HepG2 (cell line): ENCODE results near the gene EIF1. TPM values are rescaled to one million over a fixed set of nuclear protein-coding genes. Genes with fewer than 3 reads are reported as not detected.

Experiments
- CHD4 ChIP-seq: fragments of 200-600 bp; sonication (generic); IDR thresholded peaks from 2 replicates; pipeline ENCODE4 v1.7.0; 2017; ENCODE audit warnings: mild to moderate bottlenecking, low read length, borderline replicate concordance
- HDAC1 ChIP-seq: sonication (generic); formaldehyde crosslinking; IDR thresholded peaks from 2 replicates; pipeline ENCODE4 v1.5.1; 2020; ENCODE audit warnings: mild to moderate bottlenecking, missing genetic modification reagents
- HIVEP1 ChIP-seq: sonication (generic); formaldehyde crosslinking; IDR thresholded peaks from 2 replicates; pipeline ENCODE4 v1.4.0; 2020; ENCODE audit warnings: mild to moderate bottlenecking, missing genetic modification reagents
- HOMEZ ChIP-seq: IDR thresholded peaks from 2 replicates; pipeline ENCODE4 v1.6.1; 2016; ENCODE audit warnings: low read depth
- MAX ChIP-seq: IDR thresholded peaks from 2 replicates; pipeline ENCODE4 v1.6.1; 2012; ENCODE audit warnings: inconsistent platforms
- MTA1 ChIP-seq: sonication (generic); formaldehyde crosslinking; IDR thresholded peaks from 2 replicates; pipeline ENCODE4 v1.4.0; 2020; ENCODE audit warnings: missing genetic modification reagents, mild to moderate bottlenecking, borderline replicate concordance
- MTF2 ChIP-seq: sonication (generic); formaldehyde crosslinking; IDR thresholded peaks from 2 replicates; pipeline ENCODE4 v1.5.0; 2020; ENCODE audit warnings: missing genetic modification reagents, borderline replicate concordance
- NONO ChIP-seq, 2 experiments: fragments of 450-650 bp in 1 of 2; sonication (generic) in 1 of 2; formaldehyde crosslinking in 1 of 2; IDR thresholded peaks in 1 of 2; conservative IDR thresholded peaks in 1 of 2; 2 replicates each; pipeline versions ENCODE4 v1.6.1 to v1.8.0; 2017 to 2022; ENCODE audit warnings: mild to moderate bottlenecking in 1 of 2, missing genetic modification reagents in 1 of 2, moderate library complexity in 1 of 2
- NR2F2 ChIP-seq: IDR thresholded peaks from 2 replicates; pipeline ENCODE4 v1.6.1; 2012; ENCODE audit warnings: low read depth, inconsistent platforms, borderline replicate concordance
- SP4 ChIP-seq: sonication (generic); formaldehyde crosslinking; IDR thresholded peaks from 2 replicates; pipeline ENCODE4 v1.8.1; 2023; ENCODE audit warnings: mild to moderate bottlenecking, missing genetic modification reagents
- TCF7L2 ChIP-seq: IDR thresholded peaks from 2 replicates; pipeline ENCODE4 v1.6.1; 2011; ENCODE audit warnings: mild to moderate bottlenecking, low read depth, low read length, moderate library complexity
- ZMYM2 ChIP-seq: sonication (generic); formaldehyde crosslinking; IDR thresholded peaks from 2 replicates; pipeline ENCODE4 v1.8.0; 2022; ENCODE audit warnings: mild to moderate bottlenecking, missing genetic modification reagents
- ZNF30 ChIP-seq: sonication (generic); formaldehyde crosslinking; IDR thresholded peaks from 2 replicates; pipeline ENCODE4 v1.5.0; 2020; ENCODE audit warnings: mild to moderate bottlenecking, missing genetic modification reagents
- ZNF484 ChIP-seq: sonication (generic); formaldehyde crosslinking; IDR thresholded peaks from 2 replicates; pipeline ENCODE4 v1.5.1; 2020; ENCODE audit warnings: mild to moderate bottlenecking, low read depth, missing genetic modification reagents, borderline replicate concordance
- ZNF629 ChIP-seq: sonication (generic); formaldehyde crosslinking; conservative IDR thresholded peaks from 2 replicates; pipeline ENCODE4 v1.5.0; 2020; ENCODE audit warnings: missing genetic modification reagents
- ZNF746 ChIP-seq: sonication (generic); formaldehyde crosslinking; IDR thresholded peaks from 2 replicates; pipeline ENCODE4 v1.8.0; 2022; ENCODE audit warnings: mild to moderate bottlenecking, missing genetic modification reagents
- ZSCAN21 ChIP-seq: sonication (generic); formaldehyde crosslinking; IDR thresholded peaks from 2 replicates; pipeline ENCODE4 v1.8.0; 2022; ENCODE audit warnings: mild to moderate bottlenecking, missing genetic modification reagents, moderate library complexity, borderline replicate concordance
- polyA plus RNA-seq, 8 experiments: library from polyadenylated mRNA; depleted of rRNA in 3 of 8; stranded (reverse) in 7 of 8; unstranded in 1 of 8; fragments of >200 nt; fragmentation: Illumina TruSeq in 4 of 8; extraction: Trizol in 4 of 8; gene quantifications; 2 replicates each; pipeline versions ENCODE4 v1.2.1 to v1.2.3, GENCODE V29; 2011 to 2016; ENCODE audit warnings: low read depth in 4 of 8, missing spikeins in 1 of 8, mixed read lengths in 1 of 8; ENCODE audit not compliant: insufficient read depth in 1 of 8
- total RNA-seq, 5 experiments: library from RNA; depleted of rRNA; stranded (reverse); fragments of >200 nt; fragmentation: Illumina TruSeq; extraction: Trizol; gene quantifications; 2 replicates each; pipeline ENCODE4 v1.2.3, GENCODE V29; 2016; ENCODE audit warnings: low read depth in 1 of 5
- TF ChIP-seq, protein P1 (sequence below): sonication (generic); formaldehyde crosslinking; IDR thresholded peaks from 2 replicates; pipeline ENCODE4 v1.4.0; 2020; ENCODE audit warnings: mild to moderate bottlenecking, missing genetic modification reagents, borderline replicate concordance

EIF1 gene
- total and polyA plus RNA-seq, 2 of the 13 experiments (the other 11 are each of a cell fraction or from before 2014, with no cell fraction given) = 147 to 517 TPM

DNA sequence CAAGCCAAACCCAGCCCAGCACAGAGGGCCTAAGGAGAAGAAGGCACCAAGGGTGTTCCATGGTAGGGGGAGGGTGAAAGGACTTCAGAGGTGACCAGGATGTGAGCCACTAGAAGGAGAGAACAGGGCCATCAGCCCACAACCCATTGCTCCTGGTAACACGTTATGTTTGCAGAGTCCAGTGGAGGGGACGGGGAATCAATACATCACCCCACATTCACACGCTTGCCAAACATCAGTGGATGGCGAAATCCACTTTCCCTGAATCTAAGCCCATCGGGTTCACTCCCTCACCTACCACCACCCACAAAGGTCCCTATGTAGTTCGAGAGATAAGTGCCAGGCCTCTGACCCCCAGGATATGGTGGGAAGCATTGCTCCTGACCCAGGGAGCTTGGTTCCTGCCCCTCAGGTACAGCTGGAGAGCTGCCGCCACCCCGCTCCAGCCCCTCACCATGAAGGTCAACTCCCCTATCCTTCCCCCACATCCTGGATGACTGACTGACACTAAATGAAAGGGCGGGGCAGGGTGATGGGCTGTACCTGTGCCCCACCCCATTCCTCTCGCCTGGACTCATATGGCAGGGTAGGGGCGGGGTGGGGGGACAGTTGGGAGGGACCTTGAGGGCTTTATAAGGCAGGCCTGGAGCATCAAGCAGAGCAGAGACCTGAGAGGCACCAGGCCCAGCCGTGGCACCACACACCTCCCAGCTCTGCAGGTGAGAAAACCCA is 23.1 kb downstream of the EIF1 start, which contains the start of gene GAST (continued):
- peak; percentile 62 for TF ChIP-seq ZNF629 (CRISPR knock-in tag)
- peak; percentile 53; the same call in 1 of the 2 replicates for TF ChIP-seq NR2F2
- no peak for TF ChIP-seq TCF7L2
- TF ChIP-seq ZNF746 (CRISPR knock-in tag) = peak; percentile 97
- 0 out of 2 replicates have a peak, but pooled peaks have one; percentile 5 for TF ChIP-seq ZMYM2
- TF ChIP-seq ZSCAN21 (CRISPR knock-in tag) = no peak
- TF ChIP-seq MTF2 (CRISPR knock-in tag) = no peak
- no peak for TF ChIP-seq NONO (IDR thresholded peaks at IDR 0.05)
- 0 out of 2 replicates have a peak, but pooled peaks have one; percentile 26 for TF ChIP-seq NONO (CRISPR knock-in tag; conservative IDR thresholded peaks at IDR 0.05)
- 0 out of 2 replicates have a peak, but pooled peaks have one; percentile 33 for TF ChIP-seq HIVEP1
- TF ChIP-seq, protein P1, sequence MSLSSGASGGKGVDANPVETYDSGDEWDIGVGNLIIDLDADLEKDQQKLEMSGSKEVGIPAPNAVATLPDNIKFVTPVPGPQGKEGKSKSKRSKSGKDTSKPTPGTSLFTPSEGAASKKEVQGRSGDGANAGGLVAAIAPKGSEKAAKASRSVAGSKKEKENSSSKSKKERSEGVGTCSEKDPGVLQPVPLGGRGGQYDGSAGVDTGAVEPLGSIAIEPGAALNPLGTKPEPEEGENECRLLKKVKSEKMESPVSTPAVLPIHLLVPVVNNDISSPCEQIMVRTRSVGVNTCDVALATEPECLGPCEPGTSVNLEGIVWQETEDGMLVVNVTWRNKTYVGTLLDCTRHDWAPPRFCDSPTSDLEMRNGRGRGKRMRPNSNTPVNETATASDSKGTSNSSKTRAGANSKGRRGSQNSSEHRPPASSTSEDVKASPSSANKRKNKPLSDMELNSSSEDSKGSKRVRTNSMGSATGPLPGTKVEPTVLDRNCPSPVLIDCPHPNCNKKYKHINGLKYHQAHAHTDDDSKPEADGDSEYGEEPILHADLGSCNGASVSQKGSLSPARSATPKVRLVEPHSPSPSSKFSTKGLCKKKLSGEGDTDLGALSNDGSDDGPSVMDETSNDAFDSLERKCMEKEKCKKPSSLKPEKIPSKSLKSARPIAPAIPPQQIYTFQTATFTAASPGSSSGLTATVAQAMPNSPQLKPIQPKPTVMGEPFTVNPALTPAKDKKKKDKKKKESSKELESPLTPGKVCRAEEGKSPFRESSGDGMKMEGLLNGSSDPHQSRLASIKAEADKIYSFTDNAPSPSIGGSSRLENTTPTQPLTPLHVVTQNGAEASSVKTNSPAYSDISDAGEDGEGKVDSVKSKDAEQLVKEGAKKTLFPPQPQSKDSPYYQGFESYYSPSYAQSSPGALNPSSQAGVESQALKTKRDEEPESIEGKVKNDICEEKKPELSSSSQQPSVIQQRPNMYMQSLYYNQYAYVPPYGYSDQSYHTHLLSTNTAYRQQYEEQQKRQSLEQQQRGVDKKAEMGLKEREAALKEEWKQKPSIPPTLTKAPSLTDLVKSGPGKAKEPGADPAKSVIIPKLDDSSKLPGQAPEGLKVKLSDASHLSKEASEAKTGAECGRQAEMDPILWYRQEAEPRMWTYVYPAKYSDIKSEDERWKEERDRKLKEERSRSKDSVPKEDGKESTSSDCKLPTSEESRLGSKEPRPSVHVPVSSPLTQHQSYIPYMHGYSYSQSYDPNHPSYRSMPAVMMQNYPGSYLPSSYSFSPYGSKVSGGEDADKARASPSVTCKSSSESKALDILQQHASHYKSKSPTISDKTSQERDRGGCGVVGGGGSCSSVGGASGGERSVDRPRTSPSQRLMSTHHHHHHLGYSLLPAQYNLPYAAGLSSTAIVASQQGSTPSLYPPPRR (CRISPR knock-in tag) = no peak
- 0 out of 2 replicates have a peak, but pooled peaks have one; percentile 34 for TF ChIP-seq HDAC1
- no peak for TF ChIP-seq HOMEZ
- TF ChIP-seq CHD4 = no peak
- no peak for TF ChIP-seq ZNF484 (CRISPR knock-in tag)
- TF ChIP-seq SP4 (CRISPR knock-in tag) = peak; percentile 28; the same call in 1 of the 2 replicates
- 0 out of 2 replicates have a peak, but pooled peaks have one; percentile 16 for TF ChIP-seq MTA1
- TF ChIP-seq ZNF30 (CRISPR knock-in tag) = 0 out of 2 replicates have a peak, but pooled peaks have one; percentile 6
- TF ChIP-seq MAX = 0 out of 2 replicates have a peak, but pooled peaks have one; percentile 28
